Activated T-cell treated with anti-CD3 and anti-CD28 coated beads, Interleukin-2, amount 50 U/mL, for 72 hours (primary cell): ENCODE data around the gene FIG4. TPM values are rescaled to one million over a fixed set of nuclear protein-coding genes. Genes with fewer than 3 reads are reported as not detected.
"Not testable (repeated sequence)": the region's sequence is repeated elsewhere in the genome, so short reads cannot be mapped to it uniquely, and the experiment has no call there.

Source experiments
- ATAC-seq, 2 donors: fragments of 150-1000 bp; cut with Tn5 transposase; replicated peaks in 1 of 2; 2 replicates each; pipeline ENCODE4 v1.10.0; 2021; ENCODE audit warnings: moderate library complexity in 2 of 2, mild to moderate bottlenecking in 1 of 2
- DNase-seq, 2 donors: peaks; one replicate each; pipeline ENCODE4 v3.0.0; 2021 to 2022; ENCODE audit warnings: mixed read lengths in 1 of 2
- H3K27ac Mint-ChIP-seq: one replicate; pipeline ENCODE4 v1.8.0; 2022; ENCODE audit warnings: mild to moderate bottlenecking, moderate library complexity, mixed read lengths
- H3K27me3 Mint-ChIP-seq: one replicate; pipeline ENCODE4 v1.8.0; 2022; ENCODE audit warnings: low read depth, mixed read lengths
- H3K36me3 Mint-ChIP-seq, 2 donors: one replicate each; pipeline ENCODE4 v1.8.0; 2022; ENCODE audit warnings: mixed read lengths in 2 of 2, mild to moderate bottlenecking in 1 of 2; ENCODE audit not compliant: insufficient read depth in 2 of 2
- H3K4me1 Mint-ChIP-seq: one replicate; pipeline ENCODE4 v1.8.0; 2022; ENCODE audit warnings: low read depth, mixed read lengths
- H3K4me3 Mint-ChIP-seq, 2 donors: one replicate each; pipeline ENCODE4 v1.8.0; 2022; ENCODE audit warnings: mild to moderate bottlenecking in 2 of 2, mixed read lengths in 2 of 2, moderate library complexity in 2 of 2
- H3K9me3 Mint-ChIP-seq, 2 donors: one replicate each; pipeline ENCODE4 v1.8.0; 2022; ENCODE audit warnings: mixed read lengths in 2 of 2
- total RNA-seq, 2 donors: library from RNA; stranded (reverse); gene quantifications; one replicate each; pipeline ENCODE4 v1.2.3, GENCODE V29; 2022

The FIG4 gene
- total RNA-seq, 2 donors from 2014 or later, result 15.0 to 21.0 TPM

- peak overlapping the region in 1 of 2 donors; percentile 21 for H3K4me3 Mint-ChIP-seq
- peaks cover 29% of the 10 kb centered on the region for H3K4me1 Mint-ChIP-seq
- ATAC-seq, result peak; percentile 53 to 91
- not testable (repeated sequence) for H3K27ac Mint-ChIP-seq, H3K27me3 Mint-ChIP-seq, H3K9me3 Mint-ChIP-seq
- H3K36me3 Mint-ChIP-seq, result peaks cover 1 to 16% of the 10 kb centered on the region in 2 donors
- peak in 1 of 2 donors; percentile 45 for DNase-seq
These were observed 12.2 kb upstream of the FIG4 start for GRCh38 chr6:109678661-109679505.

GRCh38 chr6:109686566-109687265 is 4.4 kb upstream of the FIG4 start:
- Mint-ChIP-seq H3K36me3 (peaks cover 0 to 9% of the 10 kb centered on the region in 2 donors), H3K4me3 (peak overlapping the region; percentile 51 to 56), H3K9me3 (peaks cover 0 to 2% of the 10 kb centered on the region in 2 donors), H3K27me3 (no peaks in the 10 kb centered on the region), H3K4me1 (peaks cover 38% of the 10 kb centered on the region), H3K27ac (peak overlapping the region; percentile 64)
- DNase-seq (no peak), ATAC-seq (no peak)

GRCh38 chr6:109687271-109687761 is 3.8 kb upstream of the FIG4 start:
- ATAC-seq (peak; percentile 26 to 33), DNase-seq (peak; percentile 13 to 27)
- no peaks in the 10 kb centered on the region for H3K9me3 Mint-ChIP-seq
- H3K27ac Mint-ChIP-seq, result no peak overlapping the region
- H3K4me1 Mint-ChIP-seq, result peaks cover 38% of the 10 kb centered on the region
- H3K4me3 Mint-ChIP-seq, result peak overlapping the region; percentile 17 to 56
- no peaks in the 10 kb centered on the region for H3K27me3 Mint-ChIP-seq
- peaks cover 0 to 7% of the 10 kb centered on the region in 2 donors for H3K36me3 Mint-ChIP-seq

- Mint-ChIP-seq H3K4me1 (peaks cover 46% of the 10 kb centered on the region), H3K27me3 (no peaks in the 10 kb centered on the region), H3K4me3 (peak overlapping the region; percentile 90 to 96), H3K36me3 (peaks cover 0 to 2% of the 10 kb centered on the region in 2 donors), H3K27ac (peak overlapping the region; percentile 85), H3K9me3 (no peaks in the 10 kb centered on the region)
- ATAC-seq (peak; percentile 45 to 58), DNase-seq (peak; percentile 71 to 77)
These were observed 741 bp upstream of the FIG4 start for GRCh38 chr6:109690373-109690736.

GRCh38 chr6:109693111-109693510 is 2.0 kb downstream of the FIG4 start:
- peaks cover 31% of the 10 kb centered on the region for H3K4me1 Mint-ChIP-seq
- DNase-seq (no peak), ATAC-seq (no peak)
- H3K4me3 Mint-ChIP-seq, result no peak overlapping the region
- H3K27me3 Mint-ChIP-seq, result no peaks in the 10 kb centered on the region
- no peak overlapping the region for H3K27ac Mint-ChIP-seq
- no peaks in the 10 kb centered on the region for H3K9me3 Mint-ChIP-seq
- peaks cover 0 to 10% of the 10 kb centered on the region in 2 donors for H3K36me3 Mint-ChIP-seq

- ATAC-seq (no peak), DNase-seq (peak in 1 of 2 donors; percentile 12)
- peaks cover 20% of the 10 kb centered on the region for H3K4me1 Mint-ChIP-seq
- H3K27me3 Mint-ChIP-seq, result no peaks in the 10 kb centered on the region
- no peak overlapping the region for H3K4me3 Mint-ChIP-seq
- no peak overlapping the region for H3K27ac Mint-ChIP-seq
- peaks cover 0 to 10% of the 10 kb centered on the region in 2 donors for H3K36me3 Mint-ChIP-seq
- H3K9me3 Mint-ChIP-seq, result no peaks in the 10 kb centered on the region
These were observed 4.4 kb downstream of the FIG4 start for GRCh38 chr6:109695468-109695867.

- H3K4me3 Mint-ChIP-seq, result no peak overlapping the region
- H3K27ac Mint-ChIP-seq, result no peak overlapping the region
- peaks cover 0 to 8% of the 10 kb centered on the region in 2 donors for H3K36me3 Mint-ChIP-seq
- ATAC-seq (no peak), DNase-seq (no peak)
- H3K9me3 Mint-ChIP-seq, result no peaks in the 10 kb centered on the region
- H3K4me1 Mint-ChIP-seq, result peaks cover 20% of the 10 kb centered on the region
- H3K27me3 Mint-ChIP-seq, result no peaks in the 10 kb centered on the region
These were observed 5.3 kb downstream of the FIG4 start for GRCh38 chr6:109696355-109696754.

- Mint-ChIP-seq H3K27ac (no peak overlapping the region), H3K4me3 (no peak overlapping the region), H3K36me3 (peaks cover 0 to 2% of the 10 kb centered on the region in 2 donors), H3K4me1 (peaks cover 11% of the 10 kb centered on the region), H3K9me3 (no peaks in the 10 kb centered on the region), H3K27me3 (no peaks in the 10 kb centered on the region)
- DNase-seq, result no peak
- no peak for ATAC-seq
These were observed 10.1 kb downstream of the FIG4 start for GRCh38 chr6:109701221-109701620.

GRCh38 chr6:109701774-109702173 is 10.7 kb downstream of the FIG4 start:
- Mint-ChIP-seq H3K27ac (no peak overlapping the region), H3K4me1 (peaks cover 11% of the 10 kb centered on the region), H3K27me3 (no peaks in the 10 kb centered on the region), H3K9me3 (no peaks in the 10 kb centered on the region), H3K4me3 (no peak overlapping the region), H3K36me3 (no peaks in the 10 kb centered on the region)
- ATAC-seq (no peak), DNase-seq (no peak)

GRCh38 chr6:109702791-109703190 is 11.7 kb downstream of the FIG4 start:
- no peak for DNase-seq
- Mint-ChIP-seq H3K27ac (peak overlapping the region; percentile 13), H3K27me3 (no peaks in the 10 kb centered on the region), H3K4me1 (peaks cover 11% of the 10 kb centered on the region), H3K9me3 (no peaks in the 10 kb centered on the region), H3K4me3 (no peak overlapping the region), H3K36me3 (no peaks in the 10 kb centered on the region)
- ATAC-seq, result no peak

GRCh38 chr6:109705258-109705657 is 14.2 kb downstream of the FIG4 start:
- H3K4me3 Mint-ChIP-seq, result no peak overlapping the region
- H3K4me1 Mint-ChIP-seq, result peaks cover 11% of the 10 kb centered on the region
- H3K9me3 Mint-ChIP-seq, result peaks cover 0 to 4% of the 10 kb centered on the region in 2 donors
- no peaks in the 10 kb centered on the region for H3K27me3 Mint-ChIP-seq
- peaks cover 2% of the 10 kb centered on the region in 2 donors for H3K36me3 Mint-ChIP-seq
- no peak overlapping the region for H3K27ac Mint-ChIP-seq
- peak; percentile 79 to 80 for DNase-seq
- ATAC-seq, result peak; percentile 97 to 99

- Mint-ChIP-seq H3K36me3 (peaks cover 2% of the 10 kb centered on the region in 2 donors), H3K4me1 (peaks cover 11% of the 10 kb centered on the region), H3K27ac (no peak overlapping the region), H3K9me3 (peaks cover 0 to 4% of the 10 kb centered on the region in 2 donors), H3K4me3 (no peak overlapping the region), H3K27me3 (no peaks in the 10 kb centered on the region)
- DNase-seq (no peak), ATAC-seq (no peak)
These were observed 15.4 kb downstream of the FIG4 start for GRCh38 chr6:109706513-109706912.

GRCh38 chr6:109708099-109708498 is 17.0 kb downstream of the FIG4 start:
- not testable (repeated sequence) for DNase-seq, H3K36me3 Mint-ChIP-seq, H3K4me3 Mint-ChIP-seq, ATAC-seq, H3K27ac Mint-ChIP-seq, H3K27me3 Mint-ChIP-seq, H3K9me3 Mint-ChIP-seq
- H3K4me1 Mint-ChIP-seq, result peaks cover 17% of the 10 kb centered on the region
